ENCODE data around the gene MIAT. TPM values are rescaled to one million over a fixed set of nuclear protein-coding genes. Genes with fewer than 3 reads are reported as not detected.

MIAT gene
- total and polyA plus RNA-seq, 9 of the 15 experiments (the other 6 are each of a cell fraction or from before 2014, with no cell fraction given), result 0.03 to 0.93 (median 0.34) TPM

DNA sequence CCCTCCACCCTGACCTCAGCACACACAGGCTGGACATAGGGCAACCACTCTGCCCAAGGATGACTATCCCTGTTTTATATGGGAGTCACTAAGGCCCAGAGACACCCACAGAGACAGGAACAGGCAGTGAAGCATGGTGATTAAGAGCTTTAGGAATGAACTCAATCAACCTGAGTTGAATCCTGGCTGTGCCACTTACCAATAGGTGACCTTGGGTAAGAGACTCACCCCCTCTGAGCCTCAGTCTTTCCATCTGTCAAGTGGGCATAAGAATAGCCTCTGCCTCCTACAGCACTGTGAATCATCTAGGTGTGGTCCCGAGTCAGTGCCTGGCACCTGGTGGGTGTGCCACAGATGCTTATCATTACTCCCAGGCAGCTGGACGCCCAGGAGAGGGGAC lies 46.4 kb upstream of the MIAT start (continued):
- TF ChIP-seq ETS1 (conservative IDR thresholded peaks at IDR 0.05; ENCODE audit: control insufficient read depth, low read depth, low read length) (no peak), SRSF9 (IDR thresholded peaks at IDR 0.05; ENCODE audit: borderline replicate concordance, low read depth, low read length) (no peak), MEF2A (IDR thresholded peaks at IDR 0.05; ENCODE audit: control insufficient read depth, low read depth, low read length) (no peak), PRDM10 (IDR thresholded peaks at IDR 0.05; ENCODE audit: partially characterized antibody) (no peak), ERF (CRISPR knock-in tag; IDR thresholded peaks at IDR 0.05) (no peak), ZNF79 (CRISPR knock-in tag; IDR thresholded peaks at IDR 0.05; ENCODE audit: low read depth) (no peak), ESRRA (IDR thresholded peaks at IDR 0.05; ENCODE audit: borderline replicate concordance, low read depth) (peak; percentile 45; the same call in 1 of the 2 replicates), MAFG (tag; conservative IDR thresholded peaks at IDR 0.05) (no peak), LARP7 (IDR thresholded peaks at IDR 0.05) (no peak), RBM25 (IDR thresholded peaks at IDR 0.05; ENCODE audit: low read depth, low read length, severe bottlenecking) (peak; percentile 70), EP400 (IDR thresholded peaks at IDR 0.05) (no peak), MCM7 (IDR thresholded peaks at IDR 0.05) (no peak), ZNF76 (CRISPR knock-in tag; IDR thresholded peaks at IDR 0.05; ENCODE audit: borderline replicate concordance) (no peak), SNIP1 (IDR thresholded peaks at IDR 0.05; ENCODE audit: low read depth) (no peak), BCOR (IDR thresholded peaks at IDR 0.05) (peak; percentile 72)
- TF ChIP-seq, protein P1, sequence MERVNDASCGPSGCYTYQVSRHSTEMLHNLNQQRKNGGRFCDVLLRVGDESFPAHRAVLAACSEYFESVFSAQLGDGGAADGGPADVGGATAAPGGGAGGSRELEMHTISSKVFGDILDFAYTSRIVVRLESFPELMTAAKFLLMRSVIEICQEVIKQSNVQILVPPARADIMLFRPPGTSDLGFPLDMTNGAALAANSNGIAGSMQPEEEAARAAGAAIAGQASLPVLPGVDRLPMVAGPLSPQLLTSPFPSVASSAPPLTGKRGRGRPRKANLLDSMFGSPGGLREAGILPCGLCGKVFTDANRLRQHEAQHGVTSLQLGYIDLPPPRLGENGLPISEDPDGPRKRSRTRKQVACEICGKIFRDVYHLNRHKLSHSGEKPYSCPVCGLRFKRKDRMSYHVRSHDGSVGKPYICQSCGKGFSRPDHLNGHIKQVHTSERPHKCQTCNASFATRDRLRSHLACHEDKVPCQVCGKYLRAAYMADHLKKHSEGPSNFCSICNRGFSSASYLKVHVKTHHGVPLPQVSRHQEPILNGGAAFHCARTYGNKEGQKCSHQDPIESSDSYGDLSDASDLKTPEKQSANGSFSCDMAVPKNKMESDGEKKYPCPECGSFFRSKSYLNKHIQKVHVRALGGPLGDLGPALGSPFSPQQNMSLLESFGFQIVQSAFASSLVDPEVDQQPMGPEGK (CRISPR knock-in tag; IDR thresholded peaks at IDR 0.05; ENCODE audit: borderline replicate concordance), result no peak
- TF ChIP-seq, protein P2, sequence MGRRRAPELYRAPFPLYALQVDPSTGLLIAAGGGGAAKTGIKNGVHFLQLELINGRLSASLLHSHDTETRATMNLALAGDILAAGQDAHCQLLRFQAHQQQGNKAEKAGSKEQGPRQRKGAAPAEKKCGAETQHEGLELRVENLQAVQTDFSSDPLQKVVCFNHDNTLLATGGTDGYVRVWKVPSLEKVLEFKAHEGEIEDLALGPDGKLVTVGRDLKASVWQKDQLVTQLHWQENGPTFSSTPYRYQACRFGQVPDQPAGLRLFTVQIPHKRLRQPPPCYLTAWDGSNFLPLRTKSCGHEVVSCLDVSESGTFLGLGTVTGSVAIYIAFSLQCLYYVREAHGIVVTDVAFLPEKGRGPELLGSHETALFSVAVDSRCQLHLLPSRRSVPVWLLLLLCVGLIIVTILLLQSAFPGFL (CRISPR knock-in tag; IDR thresholded peaks at IDR 0.05), result no peak
